Measurements from ENCODE around the gene CCDC192.

DNA sequence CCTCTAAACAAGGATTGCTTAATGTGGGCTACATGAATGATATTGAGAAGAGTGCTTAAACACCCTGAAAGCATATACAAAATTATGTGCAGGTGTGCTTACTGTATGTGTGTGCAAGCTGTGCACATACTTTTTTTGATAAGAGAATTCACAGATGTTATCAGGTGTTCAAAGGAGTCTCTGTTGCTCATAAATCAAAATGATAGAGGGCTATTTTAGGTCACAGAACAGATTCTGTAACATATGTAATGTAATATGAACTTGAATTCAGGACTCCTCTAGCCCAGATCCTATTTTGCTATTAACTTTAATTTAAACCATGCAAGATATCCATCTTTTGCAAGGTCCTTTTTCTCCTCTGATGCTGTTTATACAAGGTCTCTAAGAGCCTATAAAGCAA lies 38.2 kb downstream of the CCDC192 start:
- TF ChIP-seq, protein P1, sequence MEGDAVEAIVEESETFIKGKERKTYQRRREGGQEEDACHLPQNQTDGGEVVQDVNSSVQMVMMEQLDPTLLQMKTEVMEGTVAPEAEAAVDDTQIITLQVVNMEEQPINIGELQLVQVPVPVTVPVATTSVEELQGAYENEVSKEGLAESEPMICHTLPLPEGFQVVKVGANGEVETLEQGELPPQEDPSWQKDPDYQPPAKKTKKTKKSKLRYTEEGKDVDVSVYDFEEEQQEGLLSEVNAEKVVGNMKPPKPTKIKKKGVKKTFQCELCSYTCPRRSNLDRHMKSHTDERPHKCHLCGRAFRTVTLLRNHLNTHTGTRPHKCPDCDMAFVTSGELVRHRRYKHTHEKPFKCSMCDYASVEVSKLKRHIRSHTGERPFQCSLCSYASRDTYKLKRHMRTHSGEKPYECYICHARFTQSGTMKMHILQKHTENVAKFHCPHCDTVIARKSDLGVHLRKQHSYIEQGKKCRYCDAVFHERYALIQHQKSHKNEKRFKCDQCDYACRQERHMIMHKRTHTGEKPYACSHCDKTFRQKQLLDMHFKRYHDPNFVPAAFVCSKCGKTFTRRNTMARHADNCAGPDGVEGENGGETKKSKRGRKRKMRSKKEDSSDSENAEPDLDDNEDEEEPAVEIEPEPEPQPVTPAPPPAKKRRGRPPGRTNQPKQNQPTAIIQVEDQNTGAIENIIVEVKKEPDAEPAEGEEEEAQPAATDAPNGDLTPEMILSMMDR (IDR thresholded peaks at IDR 0.05): no peak
- TF ChIP-seq POLR2A (IDR thresholded peaks at IDR 0.05; ENCODE audit: low read depth): no peak

Measured in esophagus muscularis mucosa (tissue), 3 donors.